ENCODE data around the gene CXCL10. TPM values are rescaled to one million over a fixed set of nuclear protein-coding genes. Genes with fewer than 3 reads are reported as not detected.

CXCL10 gene
- total RNA-seq, 1 donor from 2014 or later, result 6.6 TPM

DNA sequence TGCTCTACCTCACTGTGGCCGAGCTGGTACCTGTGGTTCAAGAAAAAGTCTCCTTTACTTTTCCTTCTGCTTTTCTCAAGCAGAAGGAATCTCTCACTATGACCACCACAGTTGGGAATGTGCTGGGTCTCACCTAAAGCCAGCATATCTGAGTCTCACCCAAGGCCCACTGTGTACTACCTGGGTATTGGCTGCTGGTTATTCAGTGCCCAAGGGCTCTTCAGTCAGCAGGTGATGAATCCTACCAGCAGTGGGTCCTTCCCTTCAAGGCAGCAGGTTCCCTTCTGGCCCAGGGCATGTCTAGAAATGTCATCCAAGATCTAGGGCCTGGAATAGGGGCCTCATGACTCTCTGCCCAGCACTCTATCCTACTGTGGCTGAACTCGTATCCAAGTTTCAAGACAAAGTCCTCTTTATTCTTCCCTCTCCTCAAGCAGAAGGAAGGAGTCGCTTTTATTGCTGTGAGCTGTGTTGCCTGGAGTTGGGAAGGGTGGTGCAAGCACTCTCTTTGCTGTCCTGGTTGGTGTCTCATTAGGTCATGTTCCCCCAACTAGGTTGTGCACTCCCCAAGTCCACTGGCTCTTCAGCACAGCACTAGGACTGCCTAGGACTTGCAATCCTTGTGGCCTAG is 6.1 kb downstream of the CXCL10 start:
- no peaks in the 10 kb centered on the region for H3K27me3 Mint-ChIP-seq (ENCODE audit: insufficient read depth)
- H3K4me1 Mint-ChIP-seq (ENCODE audit: low read depth), result peaks cover 14% of the 10 kb centered on the region
- H3K9me3 Mint-ChIP-seq, result no peaks in the 10 kb centered on the region
- no peaks in the 10 kb centered on the region for H3K36me3 Mint-ChIP-seq (ENCODE audit: low read depth)
- DNase-seq (ENCODE audit: low spot score), result no peak
- intact Hi-C loops (cut with micrococcal nuclease), result no loop called here
- no peak overlapping the region for H3K27ac Mint-ChIP-seq
- no peak overlapping the region for H3K4me3 Mint-ChIP-seq

DNA sequence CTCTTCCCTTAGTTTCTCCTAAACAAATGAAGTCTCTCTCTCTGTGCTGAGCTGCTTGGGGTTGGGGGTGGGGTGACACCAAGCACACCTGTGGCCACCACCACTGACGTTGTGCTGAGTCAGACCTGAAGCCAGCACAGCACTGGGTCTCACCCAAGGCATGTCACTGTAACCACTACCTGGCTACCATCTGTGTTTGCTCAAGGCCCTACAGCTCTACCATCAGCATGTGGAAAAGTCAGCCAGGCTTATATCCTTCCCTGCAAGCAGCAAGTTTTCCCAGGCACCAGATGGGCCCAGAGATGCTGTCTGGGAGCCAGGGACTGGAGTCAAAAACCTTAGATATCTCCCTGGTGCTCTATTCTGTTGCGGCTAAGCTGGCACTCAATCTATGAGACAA is 6.9 kb downstream of the CXCL10 start:
- H3K27me3 Mint-ChIP-seq (ENCODE audit: insufficient read depth), result no peaks in the 10 kb centered on the region
- no peak overlapping the region for H3K4me3 Mint-ChIP-seq
- H3K4me1 Mint-ChIP-seq (ENCODE audit: low read depth), result peaks cover 9% of the 10 kb centered on the region
- H3K27ac Mint-ChIP-seq, result no peak overlapping the region
- no peaks in the 10 kb centered on the region for H3K36me3 Mint-ChIP-seq (ENCODE audit: low read depth)
- intact Hi-C loops (cut with micrococcal nuclease), result no loop called here
- DNase-seq (ENCODE audit: low spot score), result peak; percentile 31
- H3K9me3 Mint-ChIP-seq, result no peaks in the 10 kb centered on the region

DNA sequence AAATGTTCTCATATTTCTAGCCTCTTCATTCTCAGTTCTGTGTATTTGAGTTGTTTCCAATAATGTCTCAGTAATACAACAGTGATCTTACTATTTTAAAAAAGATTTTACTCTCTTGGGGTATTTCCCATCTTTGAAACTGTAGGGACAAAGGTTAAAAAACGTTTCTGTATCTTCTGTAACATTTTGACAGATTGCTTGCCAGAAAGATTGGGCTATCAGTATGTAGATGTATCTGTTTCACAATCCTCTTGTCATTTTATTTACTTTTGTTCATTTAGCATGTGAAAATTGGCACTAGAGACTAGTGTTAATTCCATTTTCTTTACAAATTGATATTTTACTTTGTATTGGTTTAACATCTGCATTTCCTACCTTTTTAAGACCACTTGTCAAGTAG is 9.8 kb downstream of the CXCL10 start:
- no peaks in the 10 kb centered on the region for H3K9me3 Mint-ChIP-seq
- peaks cover 9% of the 10 kb centered on the region for H3K4me1 Mint-ChIP-seq (ENCODE audit: low read depth)
- H3K4me3 Mint-ChIP-seq, result no peak overlapping the region
- H3K27me3 Mint-ChIP-seq (ENCODE audit: insufficient read depth), result no peaks in the 10 kb centered on the region
- intact Hi-C loops (cut with micrococcal nuclease), result loop anchor here (2.0 kb wide), 1 partner anchor 19 kb away; no protein-coding TSS in a partner anchor
- H3K36me3 Mint-ChIP-seq (ENCODE audit: low read depth), result no peaks in the 10 kb centered on the region
- no peak for DNase-seq (ENCODE audit: low spot score)
- H3K27ac Mint-ChIP-seq, result no peak overlapping the region

DNA sequence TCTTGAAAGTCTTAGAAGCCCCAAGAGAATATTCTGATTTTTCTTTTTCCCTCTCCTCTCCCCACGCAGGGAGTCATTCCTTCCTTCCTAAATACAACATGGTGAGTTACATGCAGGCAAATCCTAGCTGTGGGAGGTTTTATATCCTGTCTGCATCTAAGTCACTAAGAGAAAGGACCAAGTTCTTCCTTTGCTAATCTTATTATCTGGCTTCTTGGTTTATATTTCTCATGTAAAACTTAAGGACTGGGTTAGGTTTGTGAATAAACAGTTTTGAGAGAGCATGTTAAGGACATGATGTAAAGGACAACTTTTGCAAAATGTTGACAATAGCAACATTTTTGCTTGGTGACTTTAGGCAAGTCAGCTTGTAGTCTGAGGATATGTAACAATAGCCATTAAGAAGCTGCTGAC is 10.9 kb downstream of the CXCL10 start:
- H3K4me3 Mint-ChIP-seq, result no peak overlapping the region
- intact Hi-C loops (cut with micrococcal nuclease), result loop anchor here (2.0 kb wide), 1 partner anchor 18 kb away; no protein-coding TSS in a partner anchor

DNA sequence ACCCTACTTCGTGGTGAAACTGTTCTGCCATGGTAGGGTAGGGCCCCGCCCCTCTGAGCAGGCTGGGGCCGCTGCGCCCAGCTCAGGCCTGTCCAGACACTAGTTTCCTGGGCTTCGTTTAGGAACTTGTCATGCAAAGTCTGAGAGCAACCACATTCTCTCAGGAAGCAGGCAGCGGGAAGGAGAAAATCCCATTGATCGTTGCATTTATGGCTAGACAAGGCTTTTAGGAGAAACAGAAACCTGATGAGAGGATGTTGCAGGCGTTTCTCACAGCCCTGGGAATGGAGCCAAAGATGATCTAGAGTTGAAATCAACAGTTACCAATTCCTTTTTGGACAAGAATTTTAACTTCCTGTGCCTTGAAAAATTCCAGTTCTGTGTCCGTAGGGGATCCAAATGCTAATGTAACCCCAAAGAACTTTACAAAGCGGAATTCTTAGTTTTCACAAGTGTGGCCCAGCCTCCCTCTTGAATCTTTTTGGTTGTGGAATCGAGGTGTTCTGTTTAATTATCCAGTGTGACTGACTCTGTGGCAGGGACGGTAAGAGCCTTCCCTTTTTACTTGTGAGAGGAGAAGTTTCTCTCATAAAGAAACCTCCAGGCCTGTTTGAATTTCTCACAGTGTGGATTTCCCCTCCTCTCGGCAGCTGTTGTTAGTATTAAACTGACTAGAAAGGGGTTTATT is 11.5 kb downstream of the CXCL10 start:
- no peak for DNase-seq (ENCODE audit: low spot score)

More for the DNA sequence above, 10.9 kb downstream of the CXCL10 start:
- Mint-ChIP-seq H3K27me3 (ENCODE audit: insufficient read depth) (peaks cover 6% of the 10 kb centered on the region), H3K36me3 (ENCODE audit: low read depth) (no peaks in the 10 kb centered on the region), H3K4me1 (ENCODE audit: low read depth) (peaks cover 9% of the 10 kb centered on the region), H3K9me3 (no peaks in the 10 kb centered on the region), H3K27ac (no peak overlapping the region)
- DNase-seq (ENCODE audit: low spot score), result no peak

DNA sequence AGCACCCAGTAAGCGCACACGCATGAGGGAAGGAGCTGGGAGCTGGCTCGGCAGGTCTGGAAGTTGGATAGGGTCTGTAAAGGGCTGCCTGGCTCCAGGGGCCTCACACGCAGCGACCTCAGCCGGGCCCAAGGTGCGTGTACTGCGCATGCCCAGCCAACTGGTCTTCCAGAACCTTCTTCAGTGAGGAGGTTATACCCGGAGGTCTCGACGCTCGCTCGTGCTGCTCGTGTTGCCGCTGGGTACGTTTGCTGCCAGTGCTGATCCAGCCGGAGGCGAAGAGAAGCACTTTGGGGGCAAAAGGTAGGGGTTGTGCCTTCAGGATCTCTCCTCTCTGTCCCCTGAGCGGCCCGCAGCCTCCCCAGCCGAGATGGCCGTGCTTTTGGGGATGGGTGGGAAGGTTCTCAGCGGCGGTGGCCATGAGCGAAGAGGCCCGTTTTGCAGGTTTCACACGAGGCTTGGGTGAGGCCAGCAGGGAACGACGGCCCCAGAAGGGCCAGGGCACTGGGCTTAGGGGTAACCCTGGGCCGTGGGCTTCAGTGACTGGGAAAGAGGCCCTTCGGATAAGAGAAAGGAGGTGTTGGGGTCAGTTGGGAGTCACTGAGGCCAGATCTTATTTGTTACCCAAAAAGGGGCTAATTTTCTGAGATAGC is 12.2 kb downstream of the CXCL10 start:
- H3K9me3 Mint-ChIP-seq, result no peaks in the 10 kb centered on the region
- no peak overlapping the region for H3K27ac Mint-ChIP-seq
- peaks cover 11% of the 10 kb centered on the region for H3K27me3 Mint-ChIP-seq (ENCODE audit: insufficient read depth)

More for the DNA sequence above, 11.5 kb downstream of the CXCL10 start:
- no peak overlapping the region for H3K4me3 Mint-ChIP-seq
- no peak overlapping the region for H3K27ac Mint-ChIP-seq
- H3K4me1 Mint-ChIP-seq (ENCODE audit: low read depth), result peaks cover 9% of the 10 kb centered on the region
- no peaks in the 10 kb centered on the region for H3K36me3 Mint-ChIP-seq (ENCODE audit: low read depth)
- intact Hi-C loops (cut with micrococcal nuclease), result loop anchor here (2.0 kb wide), 1 partner anchor 17 kb away; no protein-coding TSS in a partner anchor
- H3K9me3 Mint-ChIP-seq, result no peaks in the 10 kb centered on the region
- peaks cover 9% of the 10 kb centered on the region for H3K27me3 Mint-ChIP-seq (ENCODE audit: insufficient read depth)

DNA sequence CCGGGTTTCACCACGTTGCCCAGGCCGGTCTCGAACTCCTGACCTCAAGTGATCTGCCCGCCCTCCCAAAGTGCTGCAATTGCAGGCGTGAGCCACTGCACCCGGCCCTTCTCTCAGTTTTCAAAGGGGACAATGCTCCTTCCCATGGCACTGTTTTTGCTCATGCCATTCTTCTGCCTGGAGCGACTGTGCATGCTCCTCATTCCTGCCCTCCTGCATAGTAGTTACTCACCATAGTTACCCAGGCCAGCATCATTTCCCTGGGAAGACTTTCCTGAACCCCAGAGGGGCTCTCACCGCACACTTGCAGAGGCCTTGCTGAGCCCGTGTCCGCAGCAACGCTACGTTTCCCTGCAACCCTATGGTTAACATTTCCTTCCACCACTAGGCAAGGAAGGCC is 12.7 kb downstream of the CXCL10 start:
- no peak for DNase-seq (ENCODE audit: low spot score)
- Mint-ChIP-seq H3K4me1 (ENCODE audit: low read depth) (no peaks in the 10 kb centered on the region), H3K27ac (no peak overlapping the region), H3K36me3 (ENCODE audit: low read depth) (no peaks in the 10 kb centered on the region), H3K27me3 (ENCODE audit: insufficient read depth) (peaks cover 11% of the 10 kb centered on the region), H3K4me3 (no peak overlapping the region), H3K9me3 (no peaks in the 10 kb centered on the region)
- intact Hi-C loops (cut with micrococcal nuclease), result no loop called here

More for the DNA sequence above, 12.2 kb downstream of the CXCL10 start:
- no peak for DNase-seq (ENCODE audit: low spot score)
- Mint-ChIP-seq H3K36me3 (ENCODE audit: low read depth) (no peaks in the 10 kb centered on the region), H3K4me3 (no peak overlapping the region), H3K4me1 (ENCODE audit: low read depth) (peaks cover 4% of the 10 kb centered on the region)
- intact Hi-C loops (cut with micrococcal nuclease), result no loop called here

DNA sequence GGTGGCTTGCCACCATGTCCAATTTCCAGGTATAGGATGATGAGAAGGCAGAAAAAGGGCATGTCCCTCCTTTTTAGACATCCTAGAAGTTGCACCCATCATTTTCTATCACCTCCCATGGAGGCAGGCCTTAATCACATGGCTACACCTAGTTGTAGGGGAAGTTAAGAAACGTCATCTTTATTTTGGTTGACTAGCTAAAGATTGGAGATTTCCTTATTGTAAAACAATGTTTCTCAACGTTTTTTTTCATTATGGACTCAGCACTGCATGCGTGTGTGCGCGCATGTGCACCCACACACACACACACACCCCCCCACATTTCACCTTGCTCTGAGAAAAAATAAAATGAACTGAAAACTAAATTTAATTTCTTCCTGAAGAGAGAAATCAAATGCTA is 14.0 kb downstream of the CXCL10 start:
- Mint-ChIP-seq H3K27ac (no peak overlapping the region), H3K9me3 (no peaks in the 10 kb centered on the region), H3K4me1 (ENCODE audit: low read depth) (no peaks in the 10 kb centered on the region), H3K4me3 (no peak overlapping the region), H3K36me3 (ENCODE audit: low read depth) (no peaks in the 10 kb centered on the region), H3K27me3 (ENCODE audit: insufficient read depth) (peaks cover 11% of the 10 kb centered on the region)
- intact Hi-C loops (cut with micrococcal nuclease), result no loop called here
- DNase-seq (ENCODE audit: low spot score), result no peak

DNA sequence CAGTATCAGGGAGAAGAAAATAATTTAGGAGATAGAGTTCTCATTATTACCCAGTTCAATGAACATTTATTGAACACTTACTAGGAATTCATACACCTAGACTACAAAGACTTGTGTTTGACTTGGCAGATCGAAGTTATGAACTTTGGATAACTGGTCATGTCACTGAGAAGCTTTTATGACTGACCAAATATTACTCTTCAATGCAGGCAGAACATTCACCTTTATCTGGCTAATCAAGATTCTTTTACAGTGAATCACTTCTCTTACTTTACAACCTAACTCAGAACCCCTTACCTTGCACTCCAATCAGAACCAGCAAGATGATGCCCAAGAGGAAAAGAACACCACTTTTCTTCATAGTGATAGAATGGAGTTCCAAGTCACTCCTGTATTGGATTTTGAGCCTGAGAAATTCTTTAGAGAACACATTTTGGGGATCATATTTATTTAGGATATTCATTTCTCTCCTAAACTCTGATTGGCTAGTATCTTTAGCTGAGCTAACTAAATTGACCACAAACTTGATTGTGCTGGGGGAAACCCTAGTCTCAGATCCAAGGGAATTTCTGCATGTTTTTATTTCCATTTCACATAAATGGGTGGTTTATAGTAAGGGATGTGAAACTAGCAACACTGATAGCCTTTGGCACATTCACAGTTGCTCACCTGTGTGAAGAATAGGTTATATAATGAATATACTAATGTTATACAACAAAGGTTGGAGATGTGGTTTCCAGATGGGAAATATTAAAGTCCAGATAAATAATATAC is 16.0 kb downstream of the CXCL10 start, which contains the start of gene CXCL9:
Gene CXCL9, minus strand, starts transcription at position 421 of the 774 bp plus-strand sequence. Its CDS starts 60 bp downstream, at position 361.
- DNase-seq (ENCODE audit: low spot score), result no peak
- intact Hi-C loops (cut with micrococcal nuclease), result no loop called here
- no peak within 1 kb of the TSS for H3K4me3 Mint-ChIP-seq
- peaks cover 16% of the 10 kb centered on the region for H3K4me1 Mint-ChIP-seq (ENCODE audit: low read depth)
- peaks cover 13% of the 10 kb centered on the region for H3K27me3 Mint-ChIP-seq (ENCODE audit: insufficient read depth)
- no peaks in the 10 kb centered on the region for H3K9me3 Mint-ChIP-seq
- H3K36me3 Mint-ChIP-seq (ENCODE audit: low read depth), result no peaks in the 10 kb centered on the region
- H3K27ac Mint-ChIP-seq, result no peak within 1 kb of the TSS

DNA sequence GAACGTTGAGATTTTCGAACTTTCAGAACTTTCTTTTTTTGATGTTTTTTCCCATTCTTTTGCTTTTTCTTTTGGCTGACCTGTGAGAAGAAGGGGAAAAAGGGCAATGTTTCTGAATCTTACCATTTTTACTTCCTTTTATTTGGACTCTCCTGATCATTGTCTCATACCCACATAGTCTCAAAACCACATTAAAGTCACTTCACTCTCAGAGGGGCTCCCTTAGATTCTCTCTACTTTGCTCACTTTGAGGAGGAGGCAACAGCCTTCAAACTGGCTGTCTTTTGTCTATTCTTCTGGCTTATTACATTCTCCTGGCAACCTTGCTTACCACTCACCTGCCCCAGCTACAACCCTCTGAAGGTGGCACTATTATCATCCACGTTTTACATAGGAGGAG is 19.7 kb downstream of the CXCL10 start:
- DNase-seq (ENCODE audit: low spot score), result no peak
- H3K27ac Mint-ChIP-seq, result no peak overlapping the region
- no peak overlapping the region for H3K4me3 Mint-ChIP-seq
- H3K36me3 Mint-ChIP-seq (ENCODE audit: low read depth), result no peaks in the 10 kb centered on the region
- intact Hi-C loops (cut with micrococcal nuclease), result no loop called here
- H3K27me3 Mint-ChIP-seq (ENCODE audit: insufficient read depth), result peaks cover 13% of the 10 kb centered on the region
- no peaks in the 10 kb centered on the region for H3K9me3 Mint-ChIP-seq
- H3K4me1 Mint-ChIP-seq (ENCODE audit: low read depth), result peaks cover 22% of the 10 kb centered on the region

DNA sequence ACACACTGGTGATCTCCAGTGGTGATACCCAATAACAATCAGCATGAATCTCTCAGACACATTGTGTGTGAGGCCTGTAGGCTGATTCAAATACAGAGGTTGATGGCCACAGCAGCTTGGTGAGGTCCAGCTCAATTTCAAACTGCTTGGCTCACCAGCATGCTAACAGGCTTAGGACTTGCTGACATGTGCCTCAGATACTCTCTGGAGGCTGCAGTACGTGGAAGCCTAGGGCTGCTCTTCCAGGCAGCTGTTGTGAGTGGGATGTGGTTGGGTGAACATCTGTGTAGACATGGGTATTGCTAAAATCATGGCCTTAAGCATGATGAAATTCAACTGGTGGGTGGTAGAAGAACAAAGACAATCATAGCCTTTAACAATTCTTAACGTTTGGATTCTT is 20.3 kb downstream of the CXCL10 start:
- Mint-ChIP-seq H3K27ac (no peak overlapping the region), H3K4me1 (ENCODE audit: low read depth) (peaks cover 22% of the 10 kb centered on the region), H3K4me3 (no peak overlapping the region), H3K27me3 (ENCODE audit: insufficient read depth) (peaks cover 10% of the 10 kb centered on the region), H3K9me3 (no peaks in the 10 kb centered on the region), H3K36me3 (ENCODE audit: low read depth) (no peaks in the 10 kb centered on the region)
- intact Hi-C loops (cut with micrococcal nuclease), result no loop called here
- no peak for DNase-seq (ENCODE audit: low spot score)

DNA sequence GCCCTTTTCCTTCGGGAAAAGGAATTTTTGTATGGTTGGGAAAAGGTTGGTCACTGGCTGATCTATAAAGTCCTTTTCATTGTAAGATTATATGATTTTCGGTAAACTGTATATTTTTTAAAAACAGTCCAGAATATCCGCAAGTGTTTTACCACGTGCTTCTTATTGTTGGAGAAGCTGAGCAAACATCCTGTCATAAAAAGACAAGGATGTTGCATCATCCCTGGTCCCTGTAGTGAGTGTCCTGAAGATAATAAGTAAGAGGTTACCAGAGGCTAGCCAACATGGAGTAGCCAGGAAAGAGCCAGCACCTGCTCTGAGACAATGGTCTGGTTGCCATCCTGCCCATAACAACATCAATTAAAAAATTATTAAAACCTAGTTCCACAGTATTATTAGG is 21.1 kb downstream of the CXCL10 start:
- no peaks in the 10 kb centered on the region for H3K9me3 Mint-ChIP-seq
- intact Hi-C loops (cut with micrococcal nuclease), result no loop called here
- H3K4me3 Mint-ChIP-seq, result no peak overlapping the region
- DNase-seq (ENCODE audit: low spot score), result no peak
- H3K4me1 Mint-ChIP-seq (ENCODE audit: low read depth), result peaks cover 22% of the 10 kb centered on the region
- no peaks in the 10 kb centered on the region for H3K36me3 Mint-ChIP-seq (ENCODE audit: low read depth)
- H3K27me3 Mint-ChIP-seq (ENCODE audit: insufficient read depth), result peaks cover 7% of the 10 kb centered on the region
- no peak overlapping the region for H3K27ac Mint-ChIP-seq

All from activated T-helper 1 cell treated with anti-CD3 and anti-CD28 coated beads, Interleukin-12 subunit alpha, Interleukin-12 subunit beta, Interleukin-2, Interleukin-4 antibody, amounts not matched to agents 30 ng/mL and 10 ng/mL and 1 ng/mL, durations not matched to agents 14 hours and 24 hours and 36 hours (primary cell).